Uterus (tissue), 2 donors: Measurements from ENCODE around the gene ACR.

ENCODE experiments used
- CTCF ChIP-seq, 4 experiments: fragments of 200-600 bp in 2 of 4; fragments of 450-650 bp in 2 of 4; sonication (generic) in 2 of 4; IDR thresholded peaks; one replicate each; pipeline ENCODE4 v1.5.1; 2016 to 2019; ENCODE audit warnings: antibody characterized with exemption in 4 of 4, mild to moderate bottlenecking in 2 of 4, moderate library complexity in 1 of 4
- POLR2A ChIP-seq, 2 donors: fragments of 450-650 bp; IDR thresholded peaks; one replicate each; pipeline ENCODE4 v1.6.1; 2016; ENCODE audit warnings: antibody characterized with exemption in 2 of 2, mild to moderate bottlenecking in 1 of 2, moderate library complexity in 1 of 2

- TF ChIP-seq CTCF (IDR thresholded peaks at IDR 0.05): no peak
- no peak for TF ChIP-seq POLR2A (IDR thresholded peaks at IDR 0.05)
Measured at GRCh38 chr22:50702821-50703725, 34.9 kb upstream of the ACR start.
